ENCODE results near the gene UGGT1. TPM values are rescaled to one million over a fixed set of nuclear protein-coding genes. Genes with fewer than 3 reads are reported as not detected.

UGGT1 gene, protein sequence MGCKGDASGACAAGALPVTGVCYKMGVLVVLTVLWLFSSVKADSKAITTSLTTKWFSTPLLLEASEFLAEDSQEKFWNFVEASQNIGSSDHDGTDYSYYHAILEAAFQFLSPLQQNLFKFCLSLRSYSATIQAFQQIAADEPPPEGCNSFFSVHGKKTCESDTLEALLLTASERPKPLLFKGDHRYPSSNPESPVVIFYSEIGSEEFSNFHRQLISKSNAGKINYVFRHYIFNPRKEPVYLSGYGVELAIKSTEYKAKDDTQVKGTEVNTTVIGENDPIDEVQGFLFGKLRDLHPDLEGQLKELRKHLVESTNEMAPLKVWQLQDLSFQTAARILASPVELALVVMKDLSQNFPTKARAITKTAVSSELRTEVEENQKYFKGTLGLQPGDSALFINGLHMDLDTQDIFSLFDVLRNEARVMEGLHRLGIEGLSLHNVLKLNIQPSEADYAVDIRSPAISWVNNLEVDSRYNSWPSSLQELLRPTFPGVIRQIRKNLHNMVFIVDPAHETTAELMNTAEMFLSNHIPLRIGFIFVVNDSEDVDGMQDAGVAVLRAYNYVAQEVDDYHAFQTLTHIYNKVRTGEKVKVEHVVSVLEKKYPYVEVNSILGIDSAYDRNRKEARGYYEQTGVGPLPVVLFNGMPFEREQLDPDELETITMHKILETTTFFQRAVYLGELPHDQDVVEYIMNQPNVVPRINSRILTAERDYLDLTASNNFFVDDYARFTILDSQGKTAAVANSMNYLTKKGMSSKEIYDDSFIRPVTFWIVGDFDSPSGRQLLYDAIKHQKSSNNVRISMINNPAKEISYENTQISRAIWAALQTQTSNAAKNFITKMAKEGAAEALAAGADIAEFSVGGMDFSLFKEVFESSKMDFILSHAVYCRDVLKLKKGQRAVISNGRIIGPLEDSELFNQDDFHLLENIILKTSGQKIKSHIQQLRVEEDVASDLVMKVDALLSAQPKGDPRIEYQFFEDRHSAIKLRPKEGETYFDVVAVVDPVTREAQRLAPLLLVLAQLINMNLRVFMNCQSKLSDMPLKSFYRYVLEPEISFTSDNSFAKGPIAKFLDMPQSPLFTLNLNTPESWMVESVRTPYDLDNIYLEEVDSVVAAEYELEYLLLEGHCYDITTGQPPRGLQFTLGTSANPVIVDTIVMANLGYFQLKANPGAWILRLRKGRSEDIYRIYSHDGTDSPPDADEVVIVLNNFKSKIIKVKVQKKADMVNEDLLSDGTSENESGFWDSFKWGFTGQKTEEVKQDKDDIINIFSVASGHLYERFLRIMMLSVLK (N-terminal part only)
- 10 to 100 TPM; 21.8 to 50.2 (median 39.5) TPM for total RNA-seq

DNA sequence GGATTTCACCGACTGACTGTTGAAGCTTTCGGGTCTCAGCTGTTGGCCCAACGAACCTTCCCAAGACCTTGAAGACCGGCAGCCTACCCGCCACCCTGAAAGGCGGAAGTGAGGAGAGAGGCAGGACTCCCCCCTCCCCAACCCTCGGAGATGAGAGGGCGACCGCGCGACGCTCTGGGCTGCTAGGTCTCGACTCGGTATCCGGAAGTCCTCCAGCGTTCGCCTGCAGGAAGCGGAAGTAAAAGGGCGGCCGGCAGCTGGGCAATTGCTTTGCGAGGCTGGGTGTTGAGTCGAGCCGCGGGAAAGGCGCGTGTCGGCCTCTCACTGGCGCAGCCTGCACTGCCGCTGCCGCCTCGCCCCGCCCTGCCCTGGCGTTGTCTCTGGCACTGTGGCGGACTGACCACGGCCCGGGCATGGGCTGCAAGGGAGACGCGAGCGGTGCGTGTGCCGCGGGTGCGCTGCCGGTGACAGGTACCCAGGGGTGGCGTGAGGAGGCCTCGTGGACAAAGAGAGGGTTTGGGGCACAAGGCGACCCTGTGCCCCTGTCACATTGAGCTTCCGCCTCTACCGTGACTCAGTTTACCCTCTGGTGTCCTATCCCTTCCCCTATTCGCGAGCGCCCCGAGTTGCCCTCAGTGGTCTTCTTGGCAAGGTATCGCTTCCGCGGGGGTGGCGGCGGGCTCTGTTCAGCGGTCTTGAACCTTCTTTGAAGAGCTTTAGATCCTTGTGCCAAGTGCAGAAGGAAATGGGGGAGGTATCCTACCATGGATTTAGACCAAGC lies at the start of gene UGGT1:
Gene UGGT1 (plus strand): TSS at position 256 of the 781 bp plus-strand sequence. CDS start 158 bp downstream, at position 414.
- peak within 1 kb of the TSS; percentile 75 to 77 for H3K27ac ChIP-seq
- 0 to 2% (median 0%) methylated on average over 1 to 17 of the region's 59 CpGs; no CpG with 5 or more reads in 1 of the 10 experiments for WGBS, 10 experiments
- H3K4me1 ChIP-seq (replicated peaks in 1 of 2) = peaks cover 0 to 7% of the 10 kb centered on the region in 2 donors
- in situ Hi-C loops (cut with MboI; ENCODE audit: low pct_unique_long_range_greater_than_20kb in 2 of 9, low sequenced_read_pairs in 9 of 9, unreplicated experiment in 9 of 9) = no loop called here
- peak; percentile 95 to 99 (median 98) for ATAC-seq (replicated peaks in 6 of 8)
- peak within 1 kb of the TSS; percentile 62 to 93 (median 85) for H3K4me3 ChIP-seq

DNA sequence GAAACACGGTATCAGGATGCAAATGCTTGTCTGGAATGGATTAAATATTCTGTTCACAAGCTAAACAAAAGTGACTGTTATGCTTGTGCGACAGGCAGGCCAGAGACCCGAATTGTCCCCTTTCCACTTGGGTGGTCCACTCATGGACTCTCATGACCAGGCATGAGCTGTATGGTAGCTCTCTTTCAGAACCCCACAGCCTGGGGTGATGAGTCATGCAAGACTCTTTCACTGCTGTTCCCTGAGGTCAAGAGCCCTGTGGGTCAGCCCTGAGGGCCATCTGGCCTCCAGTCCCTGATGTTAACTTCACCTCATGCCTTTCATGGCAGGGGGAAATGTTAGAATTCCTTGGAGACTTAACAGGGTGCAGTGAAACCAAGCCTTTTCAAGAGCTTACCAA lies 49.4 kb upstream of the UGGT1 start:
- 33 to 100% (median 54%) methylated on average over 1 to 3 of the region's 3 CpGs; no CpG with 5 or more reads in 1 of the 10 experiments for WGBS, 10 experiments

DNA sequence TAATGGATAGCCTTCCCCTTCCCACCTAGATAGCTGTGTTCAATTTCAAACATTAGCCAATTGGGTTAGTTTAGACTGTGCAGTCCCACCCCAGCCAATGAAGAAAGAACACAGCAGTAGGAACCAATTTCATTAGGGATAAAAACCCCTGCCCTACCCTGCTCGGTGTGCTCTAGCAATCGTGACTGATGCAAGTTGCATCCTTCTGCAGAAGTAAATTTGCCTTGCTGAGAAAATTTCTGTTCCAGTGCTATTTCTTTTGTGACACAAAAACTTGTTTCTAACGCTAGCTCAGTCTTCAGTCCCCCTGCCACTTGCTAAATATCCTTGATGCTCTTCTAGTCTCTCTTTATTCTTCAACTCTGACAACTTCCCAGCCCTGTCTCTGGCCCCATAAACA lies 48.0 kb upstream of the UGGT1 start:
- H3K4me3 ChIP-seq = no peak overlapping the region
- no peak overlapping the region for H3K27ac ChIP-seq
- 18 to 96% (median 70%) methylated on average over 1 to 3 of the region's 3 CpGs; no CpG with 5 or more reads in 1 of the 10 experiments for WGBS, 10 experiments
- H3K4me1 ChIP-seq (replicated peaks in 1 of 2) = no peaks in the 10 kb centered on the region
- in situ Hi-C loops (cut with MboI; ENCODE audit: low pct_unique_long_range_greater_than_20kb in 2 of 9, low sequenced_read_pairs in 9 of 9, unreplicated experiment in 9 of 9) = no loop called here
- ATAC-seq (replicated peaks in 6 of 8) = no peak

More for the DNA sequence above, 49.4 kb upstream of the UGGT1 start:
- ATAC-seq (replicated peaks in 6 of 8) = no peak
- H3K4me1 ChIP-seq (replicated peaks in 1 of 2) = no peaks in the 10 kb centered on the region
- H3K4me3 ChIP-seq = no peak overlapping the region
- no peak overlapping the region for H3K27ac ChIP-seq
- in situ Hi-C loops (cut with MboI; ENCODE audit: low pct_unique_long_range_greater_than_20kb in 2 of 9, low sequenced_read_pairs in 9 of 9, unreplicated experiment in 9 of 9) = no loop called here

DNA sequence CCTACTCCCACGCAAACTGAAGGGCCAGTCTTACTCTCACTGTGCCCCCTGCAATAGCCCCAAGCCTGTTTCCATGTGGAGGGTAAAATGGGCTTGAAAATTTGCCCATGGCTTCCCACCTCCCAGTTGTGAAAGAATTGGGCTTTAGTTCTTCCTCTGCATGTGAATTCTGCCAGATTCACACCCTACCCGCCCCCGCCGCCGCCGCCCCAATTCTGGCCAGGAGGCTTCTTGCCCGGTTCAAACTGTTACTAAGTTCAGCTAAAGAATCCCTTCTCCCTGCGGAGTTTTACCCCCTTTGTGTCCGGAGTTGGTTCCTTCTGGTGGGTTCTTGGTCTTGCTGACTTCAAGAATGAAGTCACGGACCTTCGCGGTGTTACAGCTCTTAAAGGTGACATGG lies 37.7 kb upstream of the UGGT1 start:
- Histone ChIP-seq H3K4me3 (no peak overlapping the region), H3K4me1 (replicated peaks in 1 of 2) (no peaks in the 10 kb centered on the region), H3K27ac (no peak overlapping the region)
- WGBS, 10 experiments = 0 to 98% (median 78%) methylated on average over 1 to 10 of the region's 12 CpGs; no CpG with 5 or more reads in 4 of the 10 experiments
- no peak for ATAC-seq (replicated peaks in 6 of 8)
- in situ Hi-C loops (cut with MboI; ENCODE audit: low pct_unique_long_range_greater_than_20kb in 2 of 9, low sequenced_read_pairs in 9 of 9, unreplicated experiment in 9 of 9) = no loop called here

DNA sequence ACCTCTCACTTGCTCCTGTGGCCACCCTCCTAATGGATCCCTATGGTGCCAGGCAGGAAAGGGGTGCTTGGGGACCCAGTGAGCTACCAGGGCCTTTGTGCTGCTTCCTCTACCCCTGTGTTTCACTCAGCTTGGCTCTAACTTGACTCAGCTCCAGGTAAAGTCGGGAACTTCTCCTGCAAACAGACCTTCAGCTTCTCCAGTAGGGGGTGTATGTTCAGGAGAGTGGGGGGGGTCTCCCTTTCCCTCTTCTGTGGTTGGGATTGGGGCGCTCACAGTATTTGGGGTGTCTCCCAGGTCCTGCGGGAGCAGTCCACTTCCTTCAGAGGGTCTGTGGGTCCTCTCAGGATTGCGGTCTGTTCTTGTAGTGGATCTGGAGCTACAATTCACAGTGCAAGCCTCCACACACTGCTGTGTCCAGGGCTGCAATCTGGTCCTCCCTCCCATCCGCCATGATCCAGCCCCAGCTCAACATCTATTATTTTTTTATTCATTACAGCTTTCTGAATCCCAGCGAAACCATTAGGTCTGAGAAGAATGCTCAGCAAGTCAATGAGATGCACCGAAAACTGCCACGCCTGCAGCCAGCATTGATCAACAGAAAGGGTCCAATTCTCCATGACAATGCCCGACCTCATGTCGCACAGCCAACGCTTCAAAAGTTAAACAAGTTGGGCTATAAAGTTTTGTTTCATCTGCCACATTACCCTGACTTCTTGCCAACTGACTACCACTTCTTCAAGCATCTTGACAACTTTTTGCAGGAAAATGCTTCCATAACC lies 36.7 kb upstream of the UGGT1 start:
- no peak overlapping the region for H3K27ac ChIP-seq
- H3K4me1 ChIP-seq (replicated peaks in 1 of 2) = no peaks in the 10 kb centered on the region
- peak in 3 of 8 experiments; percentile 38 to 46 (median 40) for ATAC-seq (replicated peaks in 6 of 8)
- H3K4me3 ChIP-seq = no peak overlapping the region
- in situ Hi-C loops (cut with MboI; ENCODE audit: low pct_unique_long_range_greater_than_20kb in 2 of 9, low sequenced_read_pairs in 9 of 9, unreplicated experiment in 9 of 9) = no loop called here
- 17 to 90% (median 62%) methylated on average over 1 to 9 of the region's 11 CpGs; no CpG with 5 or more reads in 1 of the 10 experiments for WGBS, 10 experiments

DNA sequence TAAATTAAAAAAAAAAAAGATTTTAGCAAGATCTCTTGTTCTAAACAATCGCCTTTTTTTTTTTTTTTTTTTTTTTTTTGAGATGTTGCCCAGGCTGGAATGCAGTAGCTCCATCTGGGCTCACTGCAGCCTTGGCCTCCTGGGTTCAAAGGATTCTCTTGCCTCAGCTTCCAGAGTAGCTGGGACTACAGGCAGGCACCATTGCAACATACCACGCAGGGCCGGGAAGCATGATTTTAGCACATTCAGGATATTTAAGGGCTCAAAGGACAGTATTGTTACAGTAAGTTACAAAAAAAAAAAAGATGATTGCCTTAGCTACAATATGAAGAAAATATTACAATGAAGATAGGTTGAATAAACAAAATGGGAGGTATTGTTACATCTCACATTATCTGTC lies 33.7 kb upstream of the UGGT1 start:
- H3K4me1 ChIP-seq (replicated peaks in 1 of 2) = no peaks in the 10 kb centered on the region
- in situ Hi-C loops (cut with MboI; ENCODE audit: low pct_unique_long_range_greater_than_20kb in 2 of 9, low sequenced_read_pairs in 9 of 9, unreplicated experiment in 9 of 9) = no loop called here
- 13 to 83% (median 68%) methylated on average over 1 to 3 of the region's 3 CpGs; no CpG with 5 or more reads in 2 of the 10 experiments for WGBS, 10 experiments
- no peak overlapping the region for H3K4me3 ChIP-seq
- no peak for ATAC-seq (replicated peaks in 6 of 8)
- H3K27ac ChIP-seq = no peak overlapping the region

DNA sequence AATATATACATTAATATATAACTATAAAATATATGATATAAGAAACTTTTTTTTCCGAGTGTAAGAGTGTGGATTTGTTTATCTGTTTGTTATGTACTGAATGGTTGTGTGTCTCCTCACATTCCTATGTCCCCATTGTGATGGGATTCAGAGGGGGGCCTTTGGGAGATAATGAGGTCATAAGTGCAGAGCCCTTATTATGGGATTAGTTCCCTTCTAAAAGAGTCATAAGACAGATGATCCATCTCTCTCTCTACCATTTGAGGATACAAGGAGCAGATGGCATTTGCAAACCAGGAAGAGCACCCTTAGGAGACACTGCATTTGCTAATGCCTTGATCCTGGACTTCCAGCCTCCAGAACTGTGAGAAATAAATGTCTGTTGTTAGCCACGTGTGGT lies 32.9 kb upstream of the UGGT1 start:
- in situ Hi-C loops (cut with MboI; ENCODE audit: low pct_unique_long_range_greater_than_20kb in 2 of 9, low sequenced_read_pairs in 9 of 9, unreplicated experiment in 9 of 9) = no loop called here
- 0 to 88% (median 57%) methylated on average over 1 to 2 of the region's 2 CpGs; no CpG with 5 or more reads in 5 of the 10 experiments for WGBS, 10 experiments
- Histone ChIP-seq H3K4me1 (replicated peaks in 1 of 2) (no peaks in the 10 kb centered on the region), H3K4me3 (no peak overlapping the region), H3K27ac (no peak overlapping the region)
- no peak for ATAC-seq (replicated peaks in 6 of 8)

DNA sequence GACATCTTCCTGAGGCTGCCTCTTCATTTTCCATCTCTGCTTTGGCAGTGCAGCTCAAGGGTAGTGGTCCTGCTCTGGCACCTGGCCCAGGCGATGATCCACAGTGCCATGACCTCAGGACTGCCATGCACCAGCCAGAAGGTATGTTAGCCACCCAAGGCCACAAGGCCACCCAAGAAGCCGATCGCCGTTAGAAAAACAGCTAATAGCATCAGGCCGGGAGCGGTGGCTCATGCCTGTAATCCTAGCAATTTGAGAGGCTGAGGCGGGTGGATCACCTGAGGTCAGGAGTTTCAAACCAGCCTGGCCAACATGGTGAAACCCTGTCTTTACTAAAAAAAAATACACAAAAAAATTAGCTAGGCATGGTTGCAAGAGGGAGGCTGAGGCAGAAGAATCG lies 28.4 kb upstream of the UGGT1 start:
- in situ Hi-C loops (cut with MboI; ENCODE audit: low pct_unique_long_range_greater_than_20kb in 2 of 9, low sequenced_read_pairs in 9 of 9, unreplicated experiment in 9 of 9) = no loop called here
- ATAC-seq (replicated peaks in 6 of 8) = no peak
- H3K27ac ChIP-seq = no peak overlapping the region
- no peaks in the 10 kb centered on the region for H3K4me1 ChIP-seq (replicated peaks in 1 of 2)
- H3K4me3 ChIP-seq = no peak overlapping the region
- WGBS, 10 experiments = 81 to 100% (median 95%) methylated on average over 1 to 7 of the region's 8 CpGs; no CpG with 5 or more reads in 3 of the 10 experiments

DNA sequence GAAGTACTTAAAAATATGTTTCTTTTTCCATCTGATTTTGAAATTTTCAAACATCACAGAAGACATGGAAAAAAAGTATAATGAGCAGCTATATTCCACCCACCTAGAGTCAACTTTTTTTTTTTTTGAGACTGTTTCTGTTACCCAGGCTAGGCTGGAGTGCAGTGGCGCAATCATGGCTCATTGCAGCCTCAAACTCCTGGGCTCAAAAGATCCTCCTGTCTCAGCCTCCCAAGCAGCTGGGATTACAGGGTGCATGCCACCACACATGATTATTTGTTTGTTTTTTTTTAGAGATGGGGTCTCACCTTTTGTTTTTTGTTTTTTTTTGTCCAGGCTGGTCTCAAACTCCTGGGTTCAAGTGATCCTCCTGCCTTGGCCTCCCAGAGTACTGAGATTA lies 26.6 kb upstream of the UGGT1 start:
- H3K4me1 ChIP-seq (replicated peaks in 1 of 2) = no peaks in the 10 kb centered on the region
- no peak for ATAC-seq (replicated peaks in 6 of 8)
- in situ Hi-C loops (cut with MboI; ENCODE audit: low pct_unique_long_range_greater_than_20kb in 2 of 9, low sequenced_read_pairs in 9 of 9, unreplicated experiment in 9 of 9) = no loop called here
- H3K4me3 ChIP-seq = no peak overlapping the region
- WGBS, 10 experiments = 75 to 100% (median 100%) methylated on average over 1 of the region's 1 CpG; no CpG with 5 or more reads in 7 of the 10 experiments
- no peak overlapping the region for H3K27ac ChIP-seq

DNA sequence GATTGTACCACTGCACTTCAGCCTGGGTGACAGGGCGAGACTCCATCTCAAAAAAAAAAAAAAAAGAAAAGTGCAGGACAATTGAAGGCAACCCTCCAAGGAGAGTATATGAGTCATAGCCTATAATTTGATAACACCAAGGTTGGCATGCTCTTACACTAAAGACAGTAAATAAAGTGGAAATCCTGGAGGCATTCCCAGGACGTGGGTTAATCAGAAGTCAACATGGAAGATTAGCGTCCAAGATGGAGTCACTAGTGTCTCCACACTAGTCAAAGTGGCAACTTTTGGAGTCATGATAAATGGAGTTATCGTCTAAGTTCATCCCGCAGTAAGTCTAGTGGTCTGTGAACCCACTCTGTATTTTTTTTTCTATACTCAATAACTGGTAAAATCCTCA lies 21.2 kb upstream of the UGGT1 start:
- Histone ChIP-seq H3K4me1 (replicated peaks in 1 of 2) (no peaks in the 10 kb centered on the region), H3K4me3 (no peak overlapping the region), H3K27ac (no peak overlapping the region)
- no peak for ATAC-seq (replicated peaks in 6 of 8)
- WGBS, 10 experiments = 44 to 100% (median 82%) methylated on average over 2 to 4 of the region's 5 CpGs; no CpG with 5 or more reads in 1 of the 10 experiments
- in situ Hi-C loops (cut with MboI; ENCODE audit: low pct_unique_long_range_greater_than_20kb in 2 of 9, low sequenced_read_pairs in 9 of 9, unreplicated experiment in 9 of 9) = no loop called here

DNA sequence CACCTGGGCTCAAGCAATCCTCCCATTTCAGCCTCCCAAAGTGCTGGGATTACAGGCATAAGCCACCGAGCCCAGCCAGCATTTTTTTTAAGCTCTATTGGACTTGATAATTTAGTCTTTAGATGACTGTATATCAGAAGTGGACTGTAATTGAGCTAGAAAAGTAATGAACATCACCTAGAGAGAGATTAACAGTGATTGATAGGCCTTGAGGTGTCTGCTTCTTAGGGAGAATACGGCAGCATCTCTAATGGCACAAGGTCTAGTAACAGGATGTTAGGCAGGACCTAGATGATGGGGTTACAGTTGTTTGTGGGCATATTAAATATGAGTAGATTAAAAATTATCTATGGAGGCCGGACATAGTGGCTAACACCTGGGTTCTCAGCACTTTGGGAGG lies 17.7 kb upstream of the UGGT1 start:
- Histone ChIP-seq H3K27ac (no peak overlapping the region), H3K4me1 (replicated peaks in 1 of 2) (no peaks in the 10 kb centered on the region), H3K4me3 (no peak overlapping the region)
- no peak for ATAC-seq (replicated peaks in 6 of 8)
- WGBS, 10 experiments = 22 to 100% (median 63%) methylated on average over 1 to 3 of the region's 3 CpGs; no CpG with 5 or more reads in 2 of the 10 experiments
- in situ Hi-C loops (cut with MboI; ENCODE audit: low pct_unique_long_range_greater_than_20kb in 2 of 9, low sequenced_read_pairs in 9 of 9, unreplicated experiment in 9 of 9) = no loop called here

All from motor neuron (in vitro differentiated cells).